Liver (tissue), 9 donors: ENCODE measurements around the gene TMPRSS6. TPM values are rescaled to one million over a fixed set of nuclear protein-coding genes. Genes with fewer than 3 reads are reported as not detected.

ENCODE experiments used
- DNase-seq: peaks from one replicate; pipeline ENCODE4 v3.0.0-alpha.2; 2017; ENCODE audit warnings: low spot score
- H3K27ac ChIP-seq, 2 donors: one replicate each; pipeline ENCODE4 v1.7.0; 2013; ENCODE audit warnings: inconsistent platforms in 2 of 2, low read length in 2 of 2, control low read depth in 1 of 2, low read depth in 1 of 2, mild to moderate bottlenecking in 1 of 2
- H3K27me3 ChIP-seq, 4 donors: one replicate each; pipeline versions ENCODE4 v1.6.1 to v1.7.0; 2013; ENCODE audit warnings: low read length in 3 of 4, inconsistent platforms in 1 of 4, mild to moderate bottlenecking in 1 of 4, moderate library complexity in 1 of 4; ENCODE audit not compliant: control insufficient read depth in 4 of 4, insufficient read depth in 4 of 4
- H3K36me3 ChIP-seq, 4 donors: one replicate each; pipeline versions ENCODE4 v1.6.1 to v1.7.0; 2013; ENCODE audit warnings: low read length in 3 of 4, mild to moderate bottlenecking in 3 of 4, low read depth in 1 of 4, moderate library complexity in 1 of 4; ENCODE audit not compliant: control insufficient read depth in 4 of 4, insufficient read depth in 3 of 4
- H3K4me1 ChIP-seq, 4 donors: one replicate each; pipeline versions ENCODE4 v1.6.1 to v1.7.0; 2013; ENCODE audit warnings: low read length in 3 of 4, mild to moderate bottlenecking in 3 of 4, moderate library complexity in 1 of 4; ENCODE audit not compliant: control insufficient read depth in 4 of 4, insufficient read depth in 4 of 4
- H3K4me3 ChIP-seq, 3 donors: one replicate each; pipeline versions ENCODE4 v1.6.1 to v1.7.0; 2013; ENCODE audit warnings: low read length in 3 of 3, control low read depth in 1 of 3, low read depth in 1 of 3, mild to moderate bottlenecking in 1 of 3
- H3K9ac ChIP-seq, 2 donors: one replicate each; pipeline ENCODE4 v1.7.0; 2013; ENCODE audit warnings: low read length in 2 of 2, mild to moderate bottlenecking in 2 of 2, moderate library complexity in 2 of 2, control low read depth in 1 of 2, low read depth in 1 of 2
- H3K9me3 ChIP-seq, 4 donors: one replicate each; pipeline versions ENCODE4 v1.6.1 to v1.7.0; 2013; ENCODE audit warnings: low read length in 3 of 4; ENCODE audit not compliant: control insufficient read depth in 4 of 4
- EGR1 ChIP-seq, 2 donors: IDR thresholded peaks; 2 replicates each; pipeline ENCODE4 v1.6.1; 2016 to 2018; ENCODE audit warnings: antibody characterized with exemption in 2 of 2, low read depth in 2 of 2
- FOXA1 ChIP-seq: IDR thresholded peaks from 2 replicates; pipeline ENCODE4 v1.6.1; 2016; ENCODE audit warnings: antibody characterized with exemption
- FOXA2 ChIP-seq: IDR thresholded peaks from 2 replicates; pipeline ENCODE4 v1.6.1; 2016; ENCODE audit warnings: antibody characterized with exemption
- GABPA ChIP-seq, 2 donors: IDR thresholded peaks in 1 of 2; conservative IDR thresholded peaks in 1 of 2; 2 replicates each; pipeline ENCODE4 v1.6.1; 2016; ENCODE audit warnings: antibody characterized with exemption in 2 of 2, mild to moderate bottlenecking in 1 of 2, moderate library complexity in 1 of 2
- HNF4A ChIP-seq, 2 donors: conservative IDR thresholded peaks; 2 replicates each; pipeline ENCODE4 v1.6.1; 2016; ENCODE audit warnings: antibody characterized with exemption in 2 of 2, mild to moderate bottlenecking in 2 of 2
- JUND ChIP-seq, 2 donors: IDR thresholded peaks; 2 replicates each; pipeline ENCODE4 v1.6.1; 2016; ENCODE audit warnings: antibody characterized with exemption in 2 of 2
- NR2F2 ChIP-seq: IDR thresholded peaks from 2 replicates; pipeline ENCODE4 v1.6.1; 2016; ENCODE audit warnings: antibody characterized with exemption
- RAD21 ChIP-seq, 2 donors: IDR thresholded peaks; 2 replicates each; pipeline ENCODE4 v1.6.1; 2016; ENCODE audit warnings: antibody characterized with exemption in 2 of 2, mild to moderate bottlenecking in 2 of 2
- RXRA ChIP-seq, 2 donors: IDR thresholded peaks; 2 replicates each; pipeline ENCODE4 v1.6.1; 2017 to 2018; ENCODE audit warnings: antibody characterized with exemption in 2 of 2, mild to moderate bottlenecking in 1 of 2
- SP1 ChIP-seq: IDR thresholded peaks from 2 replicates; pipeline ENCODE4 v1.6.1; 2018; ENCODE audit warnings: antibody characterized with exemption, mild to moderate bottlenecking
- TAF1 ChIP-seq: conservative IDR thresholded peaks from 2 replicates; pipeline ENCODE4 v1.6.1; 2016; ENCODE audit warnings: antibody characterized with exemption, mild to moderate bottlenecking
- YY1 ChIP-seq: IDR thresholded peaks from 2 replicates; pipeline ENCODE4 v1.6.1; 2016; ENCODE audit warnings: antibody characterized with exemption, mild to moderate bottlenecking
- WGBS: extraction: QIAGEN DNeasy Blood & Tissue Kit; methylation state at CpG from one replicate; pipeline ENCODE4 v1.1.7; 2013; 5-methylcytosine and 5-hydroxymethylcytosine counted together
- polyA plus RNA-seq, 2 donors: library from polyadenylated mRNA; stranded (reverse) in 1 of 2; unstranded in 1 of 2; fragments of 200-250 nt in 1 of 2; fragments of >200 nt in 1 of 2; fragmentation: Nextera tagmentation in 1 of 2; extraction: Ambion mirVana in 1 of 2; gene quantifications; one replicate each; pipeline versions ENCODE4 v1.2.1 to v1.2.3, GENCODE V29; 2013 to 2015
- total RNA-seq, 2 donors: library from RNA; depleted of rRNA; stranded (reverse); fragments of >200 nt; gene quantifications; one replicate each; pipeline ENCODE4 v1.2.3, GENCODE V29; 2014
- TF ChIP-seq, protein P1 (sequence below): IDR thresholded peaks from 2 replicates; pipeline ENCODE4 v1.6.1; 2016; ENCODE audit warnings: antibody characterized with exemption
- TF ChIP-seq, protein P2 (sequence below): fragments of 150-350 bp; IDR thresholded peaks from 2 replicates; pipeline ENCODE4 v1.5.1; 2017; ENCODE audit warnings: improper control_type of control experiment, low read depth, low read length; ENCODE audit not compliant: missing input control
- TF ChIP-seq, protein P3 (sequence below): IDR thresholded peaks from 2 replicates; pipeline ENCODE4 v1.6.1; 2016; ENCODE audit warnings: antibody characterized with exemption
- TF ChIP-seq, protein P4 (sequence below): IDR thresholded peaks from 2 replicates; pipeline ENCODE4 v1.6.1; 2016; ENCODE audit warnings: antibody characterized with exemption
- donor health status: healthy.
- donor health status: healthy.
- donor health status: healthy.
- donor health status: healthy.
- donor health status: healthy.

TMPRSS6 gene
- total and polyA plus RNA-seq, 4 donors = 12.6 to 47.1 (median 39.9) TPM

DNA sequence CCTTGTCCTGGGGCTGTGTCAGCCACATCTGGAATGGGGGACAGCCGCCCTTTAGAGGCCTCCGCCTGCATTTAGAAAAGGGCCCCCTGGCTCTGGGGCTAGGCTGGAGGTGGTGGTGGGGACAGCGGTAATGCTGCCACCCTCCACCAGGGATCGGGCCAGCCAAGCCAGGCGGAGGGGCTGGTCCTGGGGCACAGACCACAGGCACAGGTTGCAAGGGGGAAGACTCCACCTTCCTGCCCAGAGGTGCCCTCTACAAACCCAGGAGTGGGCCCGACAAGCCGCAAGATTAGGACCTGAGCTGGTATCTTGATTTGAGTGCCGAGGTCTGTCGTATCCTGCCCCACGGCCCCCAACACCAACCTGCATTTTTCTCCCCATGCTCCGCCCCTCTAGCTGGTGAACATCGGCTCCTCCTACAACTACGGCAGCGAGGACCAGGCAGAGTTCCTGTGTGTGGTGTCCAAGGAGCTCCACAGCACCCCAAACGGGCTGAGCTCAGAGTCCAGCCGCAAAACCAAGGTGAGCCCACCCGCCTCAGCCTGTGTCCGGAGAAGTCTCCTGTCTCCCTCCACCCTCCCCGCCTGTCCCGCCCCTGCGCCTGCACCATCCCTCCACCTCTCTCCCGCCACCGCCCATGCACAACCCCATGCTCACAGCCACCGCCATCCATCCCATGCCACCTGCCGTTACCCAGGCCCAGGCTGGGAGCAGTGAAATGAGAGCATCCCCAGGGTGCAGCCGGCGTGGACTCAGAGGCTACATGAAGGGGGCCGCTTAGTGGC lies 50.4 kb downstream of the TMPRSS6 start:
- WGBS = 96% methylated on average over 28 of the region's 28 CpGs
- no peaks in the 10 kb centered on the region for H3K36me3 ChIP-seq

DNA sequence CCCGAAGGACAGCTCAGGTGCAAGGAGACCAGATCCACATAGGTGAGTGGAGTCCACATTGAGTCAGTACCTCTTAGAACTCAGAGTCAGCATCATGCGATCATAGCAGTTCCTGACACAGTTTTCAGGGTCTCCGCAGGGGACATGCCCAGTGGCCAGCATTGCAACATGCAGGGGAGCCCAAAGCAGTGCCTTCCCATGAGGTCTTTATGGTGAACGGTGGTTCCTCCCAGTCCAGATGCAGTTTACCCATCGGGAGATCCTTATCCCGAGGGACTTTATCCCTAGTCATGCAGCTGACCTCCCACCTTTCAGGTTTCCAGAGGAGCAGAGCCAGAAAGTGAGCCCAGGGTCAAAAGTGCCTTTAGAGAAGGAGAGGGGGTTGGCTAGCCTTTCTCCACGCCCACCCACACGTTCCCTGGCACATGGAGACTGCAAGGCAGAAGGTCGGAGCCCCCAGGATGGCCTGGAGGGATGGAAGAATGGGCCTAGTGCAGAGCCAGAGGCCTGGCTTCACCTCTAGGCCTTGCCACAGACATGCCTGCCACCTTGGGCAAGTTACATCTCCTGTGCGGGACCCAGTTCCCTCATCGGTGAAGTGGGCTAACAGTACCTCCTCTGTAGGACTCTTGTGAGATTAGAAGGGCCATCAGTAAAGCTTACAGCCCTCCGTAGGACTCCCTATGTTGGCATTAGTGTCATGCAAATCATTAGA lies 51.6 kb downstream of the TMPRSS6 start:
- Histone ChIP-seq H3K36me3 (no peaks in the 10 kb centered on the region), H3K27ac (no peak overlapping the region), H3K4me1 (no peaks in the 10 kb centered on the region), H3K27me3 (no peaks in the 10 kb centered on the region), H3K9me3 (no peaks in the 10 kb centered on the region), H3K4me3 (no peak overlapping the region), H3K9ac (no peak overlapping the region)
- WGBS = 81% methylated on average over 12 of the region's 12 CpGs
- DNase-seq = no peak
- TF ChIP-seq, protein P1, sequence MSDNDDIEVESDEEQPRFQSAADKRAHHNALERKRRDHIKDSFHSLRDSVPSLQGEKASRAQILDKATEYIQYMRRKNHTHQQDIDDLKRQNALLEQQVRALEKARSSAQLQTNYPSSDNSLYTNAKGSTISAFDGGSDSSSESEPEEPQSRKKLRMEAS = no peak
- no peak for TF ChIP-seq TAF1
- no peak for TF ChIP-seq JUND (IDR thresholded peaks at IDR 0.05)
- TF ChIP-seq GABPA (IDR thresholded peaks at IDR 0.05 in 1 of 2, conservative IDR thresholded peaks at IDR 0.05 in 1 of 2) = no peak
- TF ChIP-seq RAD21 (IDR thresholded peaks at IDR 0.05) = no peak
- TF ChIP-seq FOXA2 = no peak
- TF ChIP-seq EGR1 (IDR thresholded peaks at IDR 0.05; ENCODE audit: low read depth in 2 of 2) = no peak
- TF ChIP-seq HNF4A (conservative IDR thresholded peaks at IDR 0.05) = no peak
- TF ChIP-seq NR2F2 = no peak
- TF ChIP-seq, protein P2, sequence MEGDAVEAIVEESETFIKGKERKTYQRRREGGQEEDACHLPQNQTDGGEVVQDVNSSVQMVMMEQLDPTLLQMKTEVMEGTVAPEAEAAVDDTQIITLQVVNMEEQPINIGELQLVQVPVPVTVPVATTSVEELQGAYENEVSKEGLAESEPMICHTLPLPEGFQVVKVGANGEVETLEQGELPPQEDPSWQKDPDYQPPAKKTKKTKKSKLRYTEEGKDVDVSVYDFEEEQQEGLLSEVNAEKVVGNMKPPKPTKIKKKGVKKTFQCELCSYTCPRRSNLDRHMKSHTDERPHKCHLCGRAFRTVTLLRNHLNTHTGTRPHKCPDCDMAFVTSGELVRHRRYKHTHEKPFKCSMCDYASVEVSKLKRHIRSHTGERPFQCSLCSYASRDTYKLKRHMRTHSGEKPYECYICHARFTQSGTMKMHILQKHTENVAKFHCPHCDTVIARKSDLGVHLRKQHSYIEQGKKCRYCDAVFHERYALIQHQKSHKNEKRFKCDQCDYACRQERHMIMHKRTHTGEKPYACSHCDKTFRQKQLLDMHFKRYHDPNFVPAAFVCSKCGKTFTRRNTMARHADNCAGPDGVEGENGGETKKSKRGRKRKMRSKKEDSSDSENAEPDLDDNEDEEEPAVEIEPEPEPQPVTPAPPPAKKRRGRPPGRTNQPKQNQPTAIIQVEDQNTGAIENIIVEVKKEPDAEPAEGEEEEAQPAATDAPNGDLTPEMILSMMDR = no peak
- TF ChIP-seq, protein P3, sequence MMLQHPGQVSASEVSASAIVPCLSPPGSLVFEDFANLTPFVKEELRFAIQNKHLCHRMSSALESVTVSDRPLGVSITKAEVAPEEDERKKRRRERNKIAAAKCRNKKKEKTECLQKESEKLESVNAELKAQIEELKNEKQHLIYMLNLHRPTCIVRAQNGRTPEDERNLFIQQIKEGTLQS = no peak
- TF ChIP-seq YY1 = no peak
- TF ChIP-seq FOXA1 = no peak

More for the DNA sequence above, 50.4 kb downstream of the TMPRSS6 start:
- Histone ChIP-seq H3K27me3 (no peaks in the 10 kb centered on the region), H3K4me3 (no peak overlapping the region), H3K9me3 (no peaks in the 10 kb centered on the region), H3K4me1 (no peaks in the 10 kb centered on the region), H3K27ac (no peak overlapping the region), H3K9ac (no peak overlapping the region)
- no peak for TF ChIP-seq EGR1 (IDR thresholded peaks at IDR 0.05; ENCODE audit: low read depth in 2 of 2)
- TF ChIP-seq, protein P4, sequence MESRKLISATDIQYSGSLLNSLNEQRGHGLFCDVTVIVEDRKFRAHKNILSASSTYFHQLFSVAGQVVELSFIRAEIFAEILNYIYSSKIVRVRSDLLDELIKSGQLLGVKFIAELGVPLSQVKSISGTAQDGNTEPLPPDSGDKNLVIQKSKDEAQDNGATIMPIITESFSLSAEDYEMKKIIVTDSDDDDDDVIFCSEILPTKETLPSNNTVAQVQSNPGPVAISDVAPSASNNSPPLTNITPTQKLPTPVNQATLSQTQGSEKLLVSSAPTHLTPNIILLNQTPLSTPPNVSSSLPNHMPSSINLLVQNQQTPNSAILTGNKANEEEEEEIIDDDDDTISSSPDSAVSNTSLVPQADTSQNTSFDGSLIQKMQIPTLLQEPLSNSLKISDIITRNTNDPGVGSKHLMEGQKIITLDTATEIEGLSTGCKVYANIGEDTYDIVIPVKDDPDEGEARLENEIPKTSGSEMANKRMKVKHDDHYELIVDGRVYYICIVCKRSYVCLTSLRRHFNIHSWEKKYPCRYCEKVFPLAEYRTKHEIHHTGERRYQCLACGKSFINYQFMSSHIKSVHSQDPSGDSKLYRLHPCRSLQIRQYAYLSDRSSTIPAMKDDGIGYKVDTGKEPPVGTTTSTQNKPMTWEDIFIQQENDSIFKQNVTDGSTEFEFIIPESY = no peak
- no peak for TF ChIP-seq GABPA (IDR thresholded peaks at IDR 0.05 in 1 of 2, conservative IDR thresholded peaks at IDR 0.05 in 1 of 2)
- TF ChIP-seq SP1 = no peak
- TF ChIP-seq, protein P2 = no peak
- TF ChIP-seq HNF4A (conservative IDR thresholded peaks at IDR 0.05) = no peak
- TF ChIP-seq, protein P3 = no peak
- TF ChIP-seq JUND (IDR thresholded peaks at IDR 0.05) = no peak
- TF ChIP-seq RXRA (IDR thresholded peaks at IDR 0.05) = no peak
- TF ChIP-seq FOXA2 = no peak
- no peak for TF ChIP-seq RAD21 (IDR thresholded peaks at IDR 0.05)
- no peak for TF ChIP-seq NR2F2
- no peak for TF ChIP-seq YY1
- TF ChIP-seq, protein P1 = no peak
- DNase-seq = no peak
